GM21786 (cell line): ENCODE results near the gene SNHG17.

Experiments used
- ATAC-seq: cut with Tn5 transposase; IDR thresholded peaks from one replicate; pipeline ENCODE4 v1.9.1; 2021; ENCODE audit not compliant: unreplicated experiment

The SNHG17 gene

GRCh38 chr20:38377039-38377685 lies 58.0 kb downstream of the SNHG17 start:
- ATAC-seq: no peak

- ATAC-seq: no peak
Observed at GRCh38 chr20:38373898-38374297, 61.2 kb downstream of the SNHG17 start.

- no peak for ATAC-seq
Observed at GRCh38 chr20:38373231-38373867, 61.8 kb downstream of the SNHG17 start.

- ATAC-seq: no peak
Observed at GRCh38 chr20:38372806-38373205, 62.3 kb downstream of the SNHG17 start.
